Fibroblast of skin of left biceps (primary cell): ENCODE data around the gene EQTN.

Experiments
- DNase-seq, 2 experiments: peaks; one replicate each; pipeline ENCODE4 v3.0.0-alpha.2; 2013; ENCODE audit warnings: low read depth in 2 of 2

The EQTN gene

DNA sequence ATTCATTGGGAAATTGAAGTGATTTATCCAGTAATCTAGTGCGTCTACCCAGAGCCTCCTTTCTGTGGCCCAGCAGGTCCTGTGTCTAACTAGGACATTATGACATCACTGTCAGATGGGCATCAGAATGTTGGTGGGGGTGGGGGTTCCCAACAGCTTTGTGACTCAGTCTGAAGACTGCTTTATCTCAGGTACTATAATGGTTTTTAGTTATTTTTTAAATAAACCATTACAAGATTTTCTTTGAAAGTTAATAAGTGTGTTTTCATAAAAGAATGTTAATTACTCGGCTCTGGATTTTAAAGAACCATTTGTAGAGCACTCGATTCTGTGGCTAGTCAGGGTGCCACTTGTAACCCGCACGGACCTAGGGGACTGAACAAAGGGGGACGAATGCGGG is at the start of gene EQTN:
EQTN (minus strand) TSS at position 101 of the 400 bp plus-strand sequence; CDS start at position 6, 95 bp downstream.
- no peak for DNase-seq

DNA sequence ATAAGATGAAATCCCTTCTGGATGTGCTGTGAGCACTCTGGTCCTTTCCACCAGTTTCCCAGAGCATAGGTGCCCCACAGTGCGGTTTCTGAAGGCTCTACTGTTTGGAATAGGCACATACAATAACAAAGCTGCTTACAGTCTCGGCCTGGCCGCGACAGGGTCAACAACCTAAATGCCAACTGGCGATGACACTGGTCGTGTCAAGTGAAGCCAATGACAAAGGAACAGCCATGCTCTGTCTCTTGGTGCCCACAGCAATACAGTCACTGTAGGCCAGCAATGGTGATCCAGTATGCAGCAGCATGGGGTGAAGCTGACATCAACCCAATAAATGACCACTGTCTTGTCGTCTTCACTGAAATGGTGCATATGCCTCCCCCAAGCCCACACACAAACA is 47.8 kb upstream of the EQTN start:
- no peak for DNase-seq

DNA sequence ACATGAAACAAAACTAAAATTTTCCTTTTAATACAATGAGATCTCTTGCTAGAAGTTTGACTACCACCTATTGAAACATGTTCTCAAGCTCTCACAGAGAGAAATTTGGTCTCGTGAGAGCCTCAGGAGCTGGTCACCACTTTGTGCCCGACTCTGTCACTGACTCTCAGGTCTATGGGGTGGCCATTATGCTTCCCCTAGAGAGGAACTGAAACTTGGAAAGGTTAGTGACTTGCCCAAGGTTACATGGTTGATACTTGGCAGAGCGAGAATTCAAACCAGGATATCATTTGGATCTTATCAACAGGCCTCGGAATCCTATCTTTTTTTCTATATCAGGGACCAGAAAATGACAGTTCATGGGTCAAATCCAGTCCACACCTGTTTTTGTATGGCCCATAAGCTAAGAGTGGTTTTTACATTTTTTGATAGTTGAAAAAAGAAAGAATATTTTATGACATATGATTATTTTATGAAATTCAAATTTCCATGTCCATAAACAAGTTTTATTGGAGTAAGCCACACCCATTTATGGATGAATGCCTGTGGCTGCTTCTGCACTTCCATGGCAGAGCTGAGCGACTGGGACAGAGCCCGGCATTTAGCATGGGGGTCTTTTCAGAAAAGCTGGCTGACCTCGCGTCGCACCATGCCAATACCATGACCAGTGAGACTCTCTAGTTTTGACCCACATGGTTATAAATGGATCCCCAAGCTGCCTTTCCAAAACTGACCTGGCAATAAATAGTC is 44.8 kb upstream of the EQTN start:
- no peak for DNase-seq

- no peak for DNase-seq
Observed at GRCh38 chr9:27340961-27341511, 44.1 kb upstream of the EQTN start.

DNA sequence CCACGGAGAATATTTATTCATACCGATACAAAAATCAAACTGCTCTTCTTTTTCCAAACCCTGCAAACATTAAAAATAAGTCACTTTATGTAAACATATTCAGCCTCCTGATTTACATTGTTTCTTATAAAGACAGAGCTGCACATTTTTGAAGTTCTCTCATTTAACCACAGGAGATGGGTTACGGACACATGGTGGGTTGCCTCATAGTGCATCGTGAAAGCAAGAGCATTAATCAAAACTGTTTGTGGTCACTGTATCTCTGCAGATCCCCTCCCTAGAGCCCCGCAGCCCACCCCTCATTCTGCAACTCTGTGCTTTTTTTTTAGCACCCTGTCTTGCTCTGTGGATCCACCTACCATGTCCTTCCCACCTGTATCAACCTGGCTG is 43.3 kb upstream of the EQTN start:
- DNase-seq: no peak

DNA sequence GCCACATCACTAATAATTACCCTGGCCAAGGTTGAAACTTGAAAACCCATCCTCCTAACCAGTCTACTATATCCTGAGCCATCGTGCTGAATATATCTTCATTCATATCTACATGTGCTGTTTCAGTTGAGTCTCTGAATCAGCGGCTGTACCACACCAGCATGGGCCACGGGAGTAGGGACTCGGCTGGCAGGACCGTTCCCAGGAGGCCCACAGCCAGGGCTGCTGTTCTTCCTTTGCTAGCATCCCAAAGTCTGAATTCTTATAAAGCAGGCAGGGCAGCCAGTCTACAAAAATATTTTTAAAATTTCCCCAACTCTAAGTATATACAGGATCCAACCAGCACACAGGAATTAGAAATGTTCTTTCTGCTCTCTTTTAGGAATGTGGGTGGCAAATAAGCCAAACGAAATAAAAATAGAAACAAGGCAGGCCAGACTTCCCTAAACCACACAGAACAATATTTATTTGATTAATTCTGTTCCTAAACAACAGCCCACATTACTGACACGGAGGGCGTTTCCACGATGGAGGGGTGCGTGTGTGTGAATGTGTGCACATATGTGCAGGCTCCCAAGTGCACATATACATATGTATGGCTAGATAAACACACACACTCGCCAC is 42.8 kb upstream of the EQTN start:
- no peak for DNase-seq

DNA sequence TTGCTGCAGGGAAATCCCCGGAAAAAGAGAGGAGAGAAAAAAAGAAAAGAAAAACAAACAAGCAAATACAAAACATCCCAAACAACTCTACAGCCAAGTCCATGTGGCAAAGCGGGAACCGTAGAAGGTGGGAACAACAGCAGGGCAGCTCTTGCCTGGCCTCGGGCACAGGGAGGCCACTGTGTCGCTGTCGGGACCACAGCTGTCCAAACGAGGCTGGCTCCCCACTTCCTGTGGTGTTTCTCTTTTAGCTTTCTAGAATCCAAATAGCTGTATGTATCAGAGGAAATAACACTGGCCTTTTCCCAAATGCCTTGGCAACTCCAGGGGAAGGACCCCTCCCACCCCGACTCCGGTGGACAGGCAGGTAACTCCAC is 41.6 kb upstream of the EQTN start:
- DNase-seq: no peak

DNA sequence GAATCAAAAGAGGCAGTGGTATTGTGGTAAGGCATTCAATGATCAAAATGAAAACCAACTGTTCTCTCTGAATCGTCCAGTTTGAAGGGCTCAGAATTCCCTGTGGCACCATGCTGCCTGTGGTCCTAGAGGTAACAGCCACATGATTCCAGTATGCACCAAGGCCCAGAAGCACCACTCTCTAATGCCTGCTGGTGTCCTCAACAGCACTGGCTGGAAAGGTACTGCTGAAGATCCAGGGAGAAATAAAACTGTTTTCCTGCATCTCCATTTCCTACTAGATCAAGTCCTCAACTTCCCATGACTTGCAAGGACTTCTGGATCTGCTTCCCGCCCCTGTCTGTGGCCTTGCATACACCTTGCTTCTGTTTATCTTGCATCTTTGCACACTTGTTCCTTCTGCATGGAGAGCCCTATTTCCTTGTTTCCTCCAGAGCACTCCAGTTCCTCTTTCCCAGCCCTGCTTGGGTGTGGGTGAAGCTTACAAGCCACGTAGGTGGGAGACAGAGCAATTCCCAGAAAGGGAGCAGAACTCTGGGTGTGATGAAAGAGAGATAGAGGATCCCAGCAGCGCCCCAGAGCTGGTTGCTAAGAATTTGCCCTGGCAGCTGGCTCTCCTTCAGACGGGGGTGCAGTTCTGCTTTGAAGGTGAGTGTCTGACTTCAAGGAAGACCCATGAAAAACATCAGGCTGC is 41.0 kb upstream of the EQTN start:
- DNase-seq: no peak

DNA sequence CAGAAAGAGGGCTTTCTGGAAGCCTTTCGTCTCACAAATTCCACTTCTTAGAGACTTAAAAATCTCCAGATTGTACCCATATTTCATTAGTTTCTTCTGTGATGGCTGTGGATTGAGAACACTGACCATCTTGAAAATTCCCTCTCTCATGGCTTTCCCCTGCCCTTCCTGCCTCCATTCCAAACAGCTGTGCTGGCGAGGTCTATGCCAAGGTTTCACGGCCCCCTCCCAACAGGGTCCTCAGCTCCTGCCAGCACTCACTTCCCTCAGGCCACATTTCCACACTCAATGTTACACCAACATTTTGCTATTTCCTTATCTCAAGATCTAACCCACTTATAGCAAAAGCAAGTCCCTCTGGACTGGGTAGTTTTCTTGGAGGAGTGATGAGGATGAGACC is 40.3 kb upstream of the EQTN start:
- DNase-seq: no peak

DNA sequence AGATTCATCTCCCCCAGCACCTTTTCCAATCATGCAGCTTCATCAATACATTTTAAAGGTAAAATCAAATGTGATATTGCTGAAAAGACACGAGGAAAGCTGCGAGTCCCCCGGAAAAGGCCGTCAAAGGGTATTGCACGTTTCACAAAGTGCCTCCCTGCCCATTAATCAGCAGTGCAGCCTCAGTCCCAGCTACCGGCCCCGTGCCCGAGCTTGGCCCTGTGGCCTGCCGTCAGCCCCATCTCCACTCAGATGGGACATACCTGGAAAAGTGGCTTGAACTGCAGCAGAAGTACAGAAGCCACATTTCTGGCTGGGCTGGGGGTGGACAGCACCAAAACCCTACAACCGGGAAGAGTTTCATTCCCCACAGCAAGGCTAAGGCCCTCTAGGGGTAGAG is 39.9 kb upstream of the EQTN start:
- DNase-seq: no peak

GRCh38 chr9:27336126-27336525 is 39.2 kb upstream of the EQTN start:
- DNase-seq: no peak

DNA sequence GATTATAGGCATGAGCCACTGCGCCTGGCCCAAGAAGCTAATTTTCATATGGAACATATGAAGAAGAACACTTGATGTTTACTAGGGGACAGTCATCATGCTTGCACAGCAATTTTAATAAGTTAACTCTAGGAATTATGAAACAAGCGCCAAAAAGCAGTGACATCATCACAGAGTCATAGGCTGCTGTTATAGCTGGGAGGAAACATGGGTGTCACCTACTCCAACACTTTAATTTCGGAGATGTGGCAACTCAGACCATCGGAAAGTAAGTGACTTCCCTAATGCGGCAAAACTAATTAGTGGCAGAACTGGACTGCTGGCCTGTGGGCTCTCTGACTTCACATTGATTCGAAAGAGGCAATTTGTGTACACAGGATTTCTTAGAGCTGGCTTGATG is 38.1 kb upstream of the EQTN start:
- DNase-seq: no peak

GRCh38 chr9:27333241-27334052 is 36.5 kb upstream of the EQTN start:
- DNase-seq: peak; percentile 42 to 47

- no peak for DNase-seq
Observed at GRCh38 chr9:27331393-27331792, 34.4 kb upstream of the EQTN start.

DNA sequence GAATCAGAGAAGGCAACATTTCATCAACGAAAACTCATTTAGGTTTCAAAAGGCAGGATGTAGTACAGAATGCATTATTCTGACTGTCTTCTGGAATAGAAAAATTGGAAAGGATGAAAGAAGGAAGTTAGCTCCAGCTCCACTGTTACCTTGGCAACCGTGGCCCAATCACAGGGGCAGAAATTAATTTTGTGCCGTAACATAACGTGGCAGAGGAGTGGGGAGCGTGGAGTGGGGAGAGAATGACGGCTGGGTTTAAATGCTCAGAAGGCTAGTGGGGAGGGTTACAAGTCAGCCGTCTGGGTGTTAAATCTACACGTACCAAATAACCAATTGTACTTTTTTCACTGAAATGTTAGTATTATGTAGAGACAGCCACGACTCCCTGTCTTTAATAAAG is 32.3 kb upstream of the EQTN start:
- no peak for DNase-seq

DNA sequence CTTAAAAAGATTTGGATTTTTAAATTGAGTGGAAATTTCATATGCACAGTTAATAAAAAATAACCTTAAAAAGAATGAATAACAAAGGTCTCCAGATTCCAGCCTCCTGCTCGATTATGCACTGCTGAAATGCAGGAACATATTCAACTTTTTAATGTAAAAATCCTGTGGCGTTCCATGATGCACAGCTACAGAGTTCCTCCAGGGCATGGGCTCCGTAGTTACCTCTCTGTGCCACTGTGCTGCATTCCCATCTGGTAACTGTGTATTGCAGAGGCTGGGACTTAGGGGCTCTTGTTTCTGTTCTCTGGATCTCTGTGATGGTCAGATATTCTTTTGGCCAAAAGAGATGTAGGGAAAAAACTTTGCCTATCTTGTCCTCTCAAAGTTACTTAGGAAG is 31.5 kb upstream of the EQTN start:
- DNase-seq: no peak

- DNase-seq: no peak
Observed at GRCh38 chr9:27311184-27311583, 14.2 kb upstream of the EQTN start.

GRCh38 chr9:27310582-27310981 is 13.6 kb upstream of the EQTN start:
- no peak for DNase-seq

- DNase-seq: no peak
Observed at GRCh38 chr9:27308691-27309390, 11.9 kb upstream of the EQTN start.

DNA sequence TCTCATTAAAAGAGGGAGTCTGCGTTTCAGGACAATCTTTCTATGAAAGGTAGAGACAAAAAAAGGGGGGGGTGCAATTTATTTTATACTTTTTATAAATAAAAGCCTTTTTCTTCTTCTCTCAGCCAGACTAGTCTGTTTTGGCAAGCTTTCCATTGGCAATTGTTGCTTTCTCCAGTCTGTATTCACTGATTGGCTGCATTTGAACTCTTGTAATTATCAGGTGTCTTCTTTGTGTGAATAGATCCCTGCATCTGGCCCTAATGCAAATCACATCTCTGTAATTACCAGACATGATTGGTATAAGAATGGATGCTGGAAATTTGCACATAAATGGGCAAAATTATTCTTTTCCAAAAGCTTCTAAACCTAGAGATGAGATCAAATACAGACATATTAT is 7.6 kb upstream of the EQTN start:
- no peak for DNase-seq

DNA sequence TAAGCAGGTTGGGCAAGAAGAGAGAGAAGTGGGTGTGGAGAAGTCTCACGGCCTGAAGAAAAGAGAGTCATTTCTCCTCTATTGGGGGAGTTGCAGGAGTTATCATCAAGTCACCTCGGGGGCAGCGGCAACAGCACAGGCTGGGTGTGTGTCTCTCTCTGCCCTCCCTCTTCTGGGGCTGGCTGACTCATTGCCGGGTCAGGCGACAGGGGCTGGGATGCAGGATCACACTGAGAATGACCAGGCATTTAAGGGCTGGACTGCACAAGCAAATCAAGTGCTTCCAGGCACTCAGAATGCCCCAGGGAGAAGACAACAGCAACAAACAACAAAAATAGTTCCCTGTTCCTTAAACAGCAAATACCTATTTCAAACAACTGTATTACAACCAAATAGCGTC is 6.3 kb upstream of the EQTN start:
- DNase-seq: no peak
